ENCODE results near the gene SIGLEC14.

GRCh38 chr19:51627491-51628138 lies 19.0 kb downstream of the SIGLEC14 start:
- no peak for TF ChIP-seq POLR2A (IDR thresholded peaks at IDR 0.05)
- TF ChIP-seq, protein P1, sequence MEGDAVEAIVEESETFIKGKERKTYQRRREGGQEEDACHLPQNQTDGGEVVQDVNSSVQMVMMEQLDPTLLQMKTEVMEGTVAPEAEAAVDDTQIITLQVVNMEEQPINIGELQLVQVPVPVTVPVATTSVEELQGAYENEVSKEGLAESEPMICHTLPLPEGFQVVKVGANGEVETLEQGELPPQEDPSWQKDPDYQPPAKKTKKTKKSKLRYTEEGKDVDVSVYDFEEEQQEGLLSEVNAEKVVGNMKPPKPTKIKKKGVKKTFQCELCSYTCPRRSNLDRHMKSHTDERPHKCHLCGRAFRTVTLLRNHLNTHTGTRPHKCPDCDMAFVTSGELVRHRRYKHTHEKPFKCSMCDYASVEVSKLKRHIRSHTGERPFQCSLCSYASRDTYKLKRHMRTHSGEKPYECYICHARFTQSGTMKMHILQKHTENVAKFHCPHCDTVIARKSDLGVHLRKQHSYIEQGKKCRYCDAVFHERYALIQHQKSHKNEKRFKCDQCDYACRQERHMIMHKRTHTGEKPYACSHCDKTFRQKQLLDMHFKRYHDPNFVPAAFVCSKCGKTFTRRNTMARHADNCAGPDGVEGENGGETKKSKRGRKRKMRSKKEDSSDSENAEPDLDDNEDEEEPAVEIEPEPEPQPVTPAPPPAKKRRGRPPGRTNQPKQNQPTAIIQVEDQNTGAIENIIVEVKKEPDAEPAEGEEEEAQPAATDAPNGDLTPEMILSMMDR (IDR thresholded peaks at IDR 0.05): no peak

Measured in body of pancreas (tissue), 4 donors.